Stomach smooth muscle (tissue), 2 donors: ENCODE measurements around the gene TOX2.

Experiments
- H3K27ac ChIP-seq: one replicate; pipeline ENCODE4 v1.7.0; 2013; ENCODE audit warnings: mild to moderate bottlenecking, low read length, inconsistent platforms
- H3K27me3 ChIP-seq, 2 donors: one replicate each; pipeline ENCODE4 v1.7.0; 2013; ENCODE audit warnings: low read length in 2 of 2; ENCODE audit not compliant: insufficient read depth in 2 of 2, control insufficient read depth in 1 of 2
- H3K36me3 ChIP-seq, 2 donors: one replicate each; pipeline ENCODE4 v1.7.0; 2013; ENCODE audit warnings: low read length in 2 of 2; ENCODE audit not compliant: control insufficient read depth in 2 of 2, insufficient read depth in 2 of 2
- H3K4me1 ChIP-seq: one replicate; pipeline ENCODE4 v1.7.0; 2013; ENCODE audit warnings: low read length; ENCODE audit not compliant: control insufficient read depth, insufficient read depth
- H3K4me3 ChIP-seq, 2 donors: one replicate each; pipeline ENCODE4 v1.7.0; 2013; ENCODE audit warnings: low read length in 2 of 2
- H3K9ac ChIP-seq, 2 donors: one replicate each; pipeline ENCODE4 v1.7.0; 2013; ENCODE audit warnings: low read length in 2 of 2, mild to moderate bottlenecking in 1 of 2
- H3K9me3 ChIP-seq, 2 donors: one replicate each; pipeline ENCODE4 v1.7.0; 2013; ENCODE audit warnings: low read length in 2 of 2; ENCODE audit not compliant: control insufficient read depth in 2 of 2
- donor health status: healthy.
- donor health status: Pancreatic carcinoma.

The TOX2 gene

DNA sequence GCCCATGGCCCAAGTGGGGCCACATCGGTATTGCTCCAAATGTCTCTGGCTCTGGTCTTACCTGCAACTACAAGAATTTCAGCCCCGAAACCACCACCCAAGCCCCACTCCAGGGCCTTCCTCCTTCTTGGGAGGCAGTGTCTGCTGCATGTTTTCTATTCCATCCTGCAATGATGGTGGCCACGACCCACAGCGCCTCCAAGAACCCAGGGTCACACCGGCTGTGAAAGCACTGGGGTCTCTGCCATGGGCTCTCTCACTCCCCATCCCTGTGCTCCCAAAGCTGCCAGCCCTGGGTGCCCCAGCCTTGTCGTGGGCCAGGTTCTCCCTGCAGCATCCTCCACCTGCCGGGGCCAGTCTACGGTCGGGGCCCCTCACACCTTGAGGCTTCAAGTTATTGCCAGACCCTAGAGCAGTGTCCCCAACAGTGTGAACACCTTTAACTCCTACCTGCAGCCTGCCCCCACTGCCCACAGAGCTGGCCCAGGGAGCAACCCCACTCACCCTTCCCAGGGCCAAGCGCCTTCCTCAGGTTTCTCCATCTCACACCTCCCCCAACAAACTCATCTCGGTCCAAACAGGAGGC, 157.0 kb downstream of the TOX2 start:
- H3K9me3 ChIP-seq, result no peaks in the 10 kb centered on the region
- peaks cover 4% of the 10 kb centered on the region for H3K4me1 ChIP-seq
- no peak overlapping the region for H3K27ac ChIP-seq
- H3K36me3 ChIP-seq, result no peaks in the 10 kb centered on the region
- no peak overlapping the region for H3K9ac ChIP-seq
- no peaks in the 10 kb centered on the region for H3K27me3 ChIP-seq
- H3K4me3 ChIP-seq, result no peak overlapping the region

DNA sequence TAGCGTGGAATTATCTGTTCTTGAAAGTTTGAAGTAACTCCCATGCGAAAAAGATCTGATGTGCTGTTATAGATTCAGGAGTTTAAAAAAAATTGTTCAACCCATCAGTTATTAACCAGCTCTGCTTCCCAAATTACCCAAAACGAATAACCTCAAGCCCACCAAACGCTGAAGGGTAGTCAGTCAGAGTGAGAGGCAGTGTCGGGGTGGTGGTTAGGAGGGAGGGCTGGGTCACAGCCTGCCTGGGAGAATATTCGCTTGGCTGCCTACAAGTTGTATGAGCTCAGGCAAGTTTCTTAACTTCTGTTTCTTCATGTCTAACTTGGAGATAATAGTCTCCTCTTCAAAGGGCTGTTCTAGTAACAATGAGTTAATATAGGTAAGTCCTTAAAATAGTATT, 157.7 kb downstream of the TOX2 start:
- H3K27ac ChIP-seq, result no peak overlapping the region

GRCh38 chr20:44073011-44073674, 158.5 kb downstream of the TOX2 start:
- Histone ChIP-seq H3K4me3 (no peak overlapping the region), H3K27me3 (no peaks in the 10 kb centered on the region), H3K36me3 (no peaks in the 10 kb centered on the region), H3K27ac (no peak overlapping the region), H3K4me1 (peaks cover 4% of the 10 kb centered on the region), H3K9me3 (no peaks in the 10 kb centered on the region), H3K9ac (no peak overlapping the region)

More for the DNA sequence above, 157.7 kb downstream of the TOX2 start:
- Histone ChIP-seq H3K4me1 (peaks cover 4% of the 10 kb centered on the region), H3K36me3 (no peaks in the 10 kb centered on the region), H3K9me3 (no peaks in the 10 kb centered on the region), H3K9ac (no peak overlapping the region), H3K4me3 (no peak overlapping the region), H3K27me3 (no peaks in the 10 kb centered on the region)

DNA sequence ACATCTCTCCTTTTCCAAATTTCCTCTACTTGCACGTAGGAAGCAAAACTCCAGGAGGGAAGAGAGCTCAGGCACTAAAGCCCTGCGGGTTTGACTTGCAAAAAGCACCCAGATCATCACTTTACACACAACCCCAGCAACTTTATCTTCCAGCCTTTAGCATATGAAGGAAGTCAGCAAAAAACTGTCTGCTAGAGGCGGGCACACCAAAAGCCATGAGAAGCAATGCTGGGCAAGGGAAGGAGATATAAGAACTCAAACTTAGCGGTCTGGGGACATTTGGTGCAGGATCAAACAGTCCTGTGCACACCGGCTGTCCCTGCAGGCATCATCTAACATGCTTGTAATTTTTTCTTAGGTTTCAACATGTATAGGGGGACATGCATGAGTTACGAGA, 159.0 kb downstream of the TOX2 start:
- Histone ChIP-seq H3K4me1 (peaks cover 4% of the 10 kb centered on the region), H3K4me3 (no peak overlapping the region), H3K27ac (no peak overlapping the region), H3K27me3 (no peaks in the 10 kb centered on the region), H3K9ac (no peak overlapping the region), H3K9me3 (no peaks in the 10 kb centered on the region), H3K36me3 (no peaks in the 10 kb centered on the region)

- H3K36me3 ChIP-seq, result no peaks in the 10 kb centered on the region
- no peak overlapping the region for H3K9ac ChIP-seq
- peak overlapping the region; percentile 41 for H3K27ac ChIP-seq
Measured at GRCh38 chr20:44074252-44075151, 159.8 kb downstream of the TOX2 start.

GRCh38 chr20:44075191-44075949, 160.7 kb downstream of the TOX2 start:
- Histone ChIP-seq H3K4me1 (peaks cover 8% of the 10 kb centered on the region), H3K9me3 (no peaks in the 10 kb centered on the region), H3K27me3 (no peaks in the 10 kb centered on the region), H3K4me3 (no peak overlapping the region), H3K9ac (no peak overlapping the region), H3K36me3 (no peaks in the 10 kb centered on the region), H3K27ac (peak overlapping the region; percentile 41)

More at GRCh38 chr20:44074252-44075151, 159.8 kb downstream of the TOX2 start:
- Histone ChIP-seq H3K9me3 (no peaks in the 10 kb centered on the region), H3K4me3 (no peak overlapping the region), H3K4me1 (peaks cover 4% of the 10 kb centered on the region), H3K27me3 (no peaks in the 10 kb centered on the region)

- no peak overlapping the region for H3K27ac ChIP-seq
- no peak overlapping the region for H3K4me3 ChIP-seq
Measured at GRCh38 chr20:44075950-44076232, 161.2 kb downstream of the TOX2 start.

DNA sequence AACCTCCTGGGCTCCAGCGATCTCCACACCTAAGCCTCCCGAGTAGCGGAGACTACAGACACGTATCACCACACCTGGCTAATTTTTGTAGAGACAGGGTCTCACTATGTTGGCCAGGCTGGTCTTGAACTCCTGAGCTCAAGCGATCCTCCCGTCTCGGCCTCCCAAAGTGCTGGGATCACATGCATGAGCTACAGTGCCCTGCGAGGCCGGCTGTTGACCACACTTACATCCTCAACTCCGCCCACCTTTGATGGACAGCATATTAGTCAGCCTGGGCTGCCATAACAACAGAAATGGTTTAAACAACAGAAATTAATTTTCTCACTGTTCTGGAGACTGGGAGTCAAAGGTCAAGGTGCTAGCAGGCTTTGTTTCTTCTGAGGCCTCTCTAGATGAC, 164.6 kb downstream of the TOX2 start:
- Histone ChIP-seq H3K9ac (no peak overlapping the region), H3K36me3 (no peaks in the 10 kb centered on the region), H3K4me3 (no peak overlapping the region), H3K27ac (no peak overlapping the region), H3K4me1 (peaks cover 16% of the 10 kb centered on the region), H3K27me3 (no peaks in the 10 kb centered on the region), H3K9me3 (no peaks in the 10 kb centered on the region)

More at GRCh38 chr20:44075950-44076232, 161.2 kb downstream of the TOX2 start:
- no peaks in the 10 kb centered on the region for H3K36me3 ChIP-seq
- peaks cover 12% of the 10 kb centered on the region for H3K4me1 ChIP-seq
- no peaks in the 10 kb centered on the region for H3K27me3 ChIP-seq
- H3K9ac ChIP-seq, result no peak overlapping the region
- no peaks in the 10 kb centered on the region for H3K9me3 ChIP-seq

GRCh38 chr20:44080064-44080463, 165.4 kb downstream of the TOX2 start:
- H3K36me3 ChIP-seq, result no peaks in the 10 kb centered on the region
- no peak overlapping the region for H3K9ac ChIP-seq
- H3K27ac ChIP-seq, result no peak overlapping the region
- H3K4me3 ChIP-seq, result no peak overlapping the region
- no peaks in the 10 kb centered on the region for H3K9me3 ChIP-seq
- H3K27me3 ChIP-seq, result no peaks in the 10 kb centered on the region
- peaks cover 13% of the 10 kb centered on the region for H3K4me1 ChIP-seq

GRCh38 chr20:44080646-44081267, 166.1 kb downstream of the TOX2 start:
- Histone ChIP-seq H3K4me3 (no peak overlapping the region), H3K9ac (peak overlapping the region in 1 of 2 donors; percentile 55), H3K27me3 (no peaks in the 10 kb centered on the region), H3K36me3 (no peaks in the 10 kb centered on the region), H3K27ac (no peak overlapping the region), H3K9me3 (no peaks in the 10 kb centered on the region), H3K4me1 (peaks cover 12% of the 10 kb centered on the region)
